HG03342 (cell line): ENCODE results near the gene CACHD1.

Experiments used
- ATAC-seq: cut with Tn5 transposase; IDR thresholded peaks from one replicate; pipeline ENCODE4 v1.9.1; 2021; ENCODE audit warnings: mild to moderate bottlenecking, moderate library complexity; ENCODE audit not compliant: unreplicated experiment

CACHD1 gene

DNA sequence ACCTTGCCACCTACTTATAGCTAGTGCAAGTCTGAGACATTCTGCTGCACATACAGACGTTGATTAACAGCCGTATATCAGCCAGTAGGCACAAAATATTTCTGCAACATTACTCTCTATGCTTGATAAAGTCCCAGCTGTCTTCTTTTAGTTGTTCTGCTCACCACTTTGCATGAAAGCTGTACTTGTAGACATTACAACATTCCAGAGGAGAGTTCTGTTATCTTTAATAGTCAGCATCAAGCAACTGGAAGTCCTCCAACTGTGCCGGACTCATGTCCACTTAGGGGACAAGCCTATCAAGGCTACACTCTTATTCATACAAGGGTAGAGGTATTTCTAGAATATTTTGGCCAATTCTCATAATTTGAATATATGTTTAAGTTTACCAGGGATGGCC, 50.0 kb downstream of the CACHD1 start:
- ATAC-seq = no peak

DNA sequence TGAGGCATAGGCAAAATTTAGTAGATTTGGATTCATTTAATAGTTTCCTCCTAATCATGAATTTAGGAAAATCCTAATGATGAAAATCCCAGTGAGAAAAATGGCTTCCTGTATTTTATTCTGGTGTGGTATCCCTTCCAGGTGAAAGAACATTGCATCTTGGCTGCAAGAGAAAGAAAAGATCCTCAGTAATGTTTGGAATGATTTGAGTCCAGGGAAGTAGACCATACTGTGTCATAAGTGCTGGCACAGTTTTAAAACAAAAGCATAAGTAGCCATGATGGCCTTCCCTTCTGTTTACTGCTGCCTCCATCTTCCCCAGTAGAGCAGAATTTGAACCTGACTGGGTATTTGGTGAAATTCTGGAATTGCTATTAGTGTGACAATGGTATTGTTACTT, 52.8 kb downstream of the CACHD1 start:
- ATAC-seq = no peak

DNA sequence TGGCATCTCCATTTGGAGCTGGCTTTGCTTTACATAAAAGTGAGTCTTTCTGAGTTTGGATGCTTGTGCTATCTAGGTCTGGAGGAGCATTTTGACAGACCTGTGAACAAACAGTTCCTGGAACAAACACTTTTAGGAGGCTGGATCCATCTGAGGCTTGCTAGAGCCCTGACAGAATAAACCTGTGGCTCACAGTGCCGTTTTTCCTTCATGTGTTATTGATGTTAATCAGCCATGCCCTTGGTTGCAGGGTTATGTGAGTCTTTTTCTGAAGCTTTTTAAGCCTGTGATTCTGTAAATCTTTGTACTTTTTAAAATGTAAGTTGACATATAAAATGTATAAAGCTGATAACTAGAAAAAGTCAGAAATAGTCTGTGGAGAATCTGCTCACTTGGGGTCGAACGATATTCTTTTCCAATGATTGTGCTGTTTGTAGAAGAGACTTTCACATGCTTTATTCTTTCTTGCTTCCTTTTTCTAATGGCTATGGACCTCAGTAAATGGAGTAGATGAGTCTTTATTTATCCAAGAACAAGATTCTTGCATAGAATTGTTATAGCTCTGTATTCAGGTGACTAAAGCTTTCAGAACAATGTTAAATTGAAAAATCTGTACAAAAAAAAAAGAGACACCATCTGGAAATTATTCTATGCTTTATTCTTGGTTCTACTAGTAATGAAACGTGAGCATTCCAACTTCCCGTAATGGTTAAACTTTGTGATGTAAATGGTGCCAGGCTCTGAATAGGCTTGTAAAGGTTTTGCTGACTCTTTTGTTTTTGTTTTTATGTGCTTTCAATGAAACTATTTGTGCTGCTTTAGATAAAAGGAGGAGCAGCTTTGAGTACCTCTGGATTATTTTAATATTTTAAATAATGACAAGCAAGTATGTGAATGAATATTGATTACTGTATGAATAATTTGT, 53.7 kb downstream of the CACHD1 start:
- no peak for ATAC-seq

- no peak for ATAC-seq
These were observed 54.7 kb downstream of the CACHD1 start for GRCh38 chr1:64524614-64525013.

- ATAC-seq = no peak
These were observed 55.3 kb downstream of the CACHD1 start for GRCh38 chr1:64525116-64525686.

DNA sequence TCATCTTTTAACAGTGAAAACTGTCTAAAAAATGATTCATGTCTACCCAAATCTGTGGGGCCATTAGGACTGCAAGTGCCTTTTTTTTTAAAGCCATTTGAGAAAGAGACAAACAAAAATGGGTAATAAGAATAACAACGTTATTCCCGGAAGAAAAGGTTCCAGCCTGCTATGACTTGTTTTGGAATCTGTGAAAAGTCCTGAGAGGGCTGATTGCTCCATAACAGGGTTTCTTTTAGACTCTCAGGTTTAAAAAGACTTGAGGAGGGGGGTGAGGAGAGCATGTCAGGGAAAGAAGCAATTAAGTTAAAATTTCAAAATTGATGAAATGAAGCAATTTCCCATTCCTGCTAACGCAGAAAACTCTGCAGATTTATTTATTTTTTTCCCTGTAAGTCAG, 56.4 kb downstream of the CACHD1 start:
- ATAC-seq = no peak

GRCh38 chr1:64527165-64527564, 57.2 kb downstream of the CACHD1 start:
- no peak for ATAC-seq

DNA sequence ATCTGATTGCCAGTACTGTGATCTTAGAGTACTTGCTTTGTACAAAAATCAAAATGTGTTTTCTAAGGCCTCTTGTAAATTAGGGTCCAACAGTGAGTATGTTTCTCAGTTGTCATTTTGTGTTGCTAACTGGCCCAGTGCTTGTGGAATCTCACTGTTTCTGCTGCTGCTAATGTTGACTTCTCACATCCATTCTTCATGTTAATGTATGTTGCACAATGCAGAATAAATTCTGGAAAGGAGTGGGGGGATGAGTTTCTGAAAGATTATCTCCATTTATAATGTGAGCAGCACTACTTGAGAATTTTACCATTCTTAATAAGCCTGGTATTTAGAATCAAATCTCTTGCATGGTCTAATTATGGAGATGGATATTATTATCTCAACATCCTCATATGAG, 57.9 kb downstream of the CACHD1 start:
- ATAC-seq = no peak

- no peak for ATAC-seq
These were observed 61.2 kb downstream of the CACHD1 start for GRCh38 chr1:64530969-64531692.

- no peak for ATAC-seq
These were observed 62.7 kb downstream of the CACHD1 start for GRCh38 chr1:64532646-64533045.

- no peak for ATAC-seq
These were observed 66.3 kb downstream of the CACHD1 start for GRCh38 chr1:64535938-64536835.

DNA sequence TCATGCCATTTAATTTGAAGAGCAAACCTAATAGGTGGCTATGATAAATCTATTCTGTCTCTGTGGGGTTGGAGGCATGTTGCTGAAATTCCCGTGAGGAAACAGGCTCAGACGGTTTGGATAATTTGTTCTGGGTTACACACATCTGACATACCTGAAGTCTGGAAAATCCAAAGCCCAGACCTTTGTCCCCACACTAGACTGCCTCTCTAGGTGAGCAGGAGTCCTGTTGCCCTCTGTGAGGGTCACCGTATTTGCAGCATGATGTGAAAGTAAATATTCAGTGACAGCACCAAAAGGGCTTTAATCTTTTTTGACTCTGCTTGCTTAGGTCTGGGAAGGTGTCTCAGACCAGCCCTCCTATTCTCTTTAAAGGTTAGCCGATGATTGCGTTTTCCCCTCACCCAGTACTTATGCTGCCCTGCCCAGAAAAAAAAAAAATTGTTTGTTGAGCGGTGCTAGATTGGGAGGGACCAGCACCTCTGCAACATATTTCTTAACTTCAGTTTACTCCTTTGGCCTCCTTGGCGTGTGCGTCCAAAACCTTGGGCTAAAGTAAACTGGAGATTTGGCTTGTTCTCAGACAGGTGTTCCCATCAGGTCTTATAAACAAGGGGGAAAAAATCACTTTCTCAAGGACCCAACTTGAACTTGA, 67.0 kb downstream of the CACHD1 start:
- ATAC-seq = no peak

- ATAC-seq = no peak
These were observed 68.0 kb downstream of the CACHD1 start for GRCh38 chr1:64537942-64538341.

DNA sequence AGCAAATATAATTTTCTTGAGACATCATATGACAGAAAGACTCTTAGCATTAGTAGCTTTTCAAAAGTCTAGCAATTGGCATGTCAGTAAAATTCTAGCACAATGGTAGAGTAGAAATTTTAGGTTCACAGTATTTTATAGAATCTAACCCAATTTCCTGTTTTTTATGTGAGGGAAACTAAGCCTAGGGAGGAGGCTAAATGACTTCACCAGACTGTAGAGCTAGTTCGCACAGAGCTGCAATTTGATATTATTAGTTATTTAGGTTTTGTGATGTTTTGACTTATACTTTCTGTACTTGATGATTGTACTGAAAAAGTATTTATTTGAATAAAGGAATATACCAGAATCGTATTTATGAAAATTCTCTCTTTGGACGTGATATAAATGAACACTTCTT, 68.5 kb downstream of the CACHD1 start:
- ATAC-seq = no peak

- no peak for ATAC-seq
These were observed 69.4 kb downstream of the CACHD1 start for GRCh38 chr1:64539289-64539688.

- no peak for ATAC-seq
These were observed 69.9 kb downstream of the CACHD1 start for GRCh38 chr1:64539781-64540218.

DNA sequence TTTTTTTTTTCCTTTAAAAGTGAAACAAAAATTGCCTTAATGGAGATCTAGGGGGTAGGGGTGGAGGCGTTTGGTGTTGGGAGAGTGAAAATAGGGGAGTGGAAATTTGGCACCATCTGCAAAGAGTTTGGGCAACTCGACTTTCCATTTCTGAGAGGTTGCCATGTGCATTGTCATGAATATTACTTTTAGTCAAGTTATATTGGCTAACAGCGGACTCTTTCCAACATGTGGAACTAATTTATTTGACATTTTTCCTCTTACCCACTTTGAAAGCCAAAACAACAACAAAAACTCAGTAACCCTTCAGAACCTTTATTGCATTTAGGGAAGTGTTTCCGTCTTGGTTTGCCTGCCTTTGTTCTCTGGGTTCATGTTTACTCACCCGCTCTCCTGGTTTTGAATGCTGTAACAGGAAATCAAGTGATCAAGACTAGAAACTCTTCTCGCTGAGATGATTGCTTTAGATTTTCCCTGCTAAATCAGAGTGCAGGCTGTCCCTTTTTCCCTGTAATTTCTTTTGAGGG, 70.4 kb downstream of the CACHD1 start:
- no peak for ATAC-seq

DNA sequence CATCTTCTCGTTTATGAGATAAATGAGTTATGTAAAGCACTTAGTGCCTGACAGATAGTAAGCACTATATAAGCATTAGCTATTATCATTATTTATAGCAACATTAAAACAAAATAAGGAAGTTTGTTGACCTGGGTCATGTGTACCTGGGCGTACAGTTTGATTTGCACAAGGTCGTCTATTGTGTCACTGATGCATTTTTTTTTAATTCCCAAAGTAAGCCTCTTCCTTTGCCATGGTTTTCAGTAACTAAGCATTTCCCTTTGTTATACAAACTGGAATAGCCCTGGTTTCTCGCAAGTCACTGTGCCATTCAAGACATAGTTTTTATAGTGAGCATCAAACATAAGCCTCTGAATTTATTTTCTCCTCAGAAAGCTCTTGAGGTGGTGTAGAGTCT, 72.2 kb downstream of the CACHD1 start:
- no peak for ATAC-seq

GRCh38 chr1:64543831-64544230, 73.9 kb downstream of the CACHD1 start:
- ATAC-seq = no peak
